Transverse colon (tissue), 4 donors: ENCODE measurements around the gene ENDOV. TPM values are rescaled to one million over a fixed set of nuclear protein-coding genes. Genes with fewer than 3 reads are reported as not detected.

ENCODE experiments used
- DNase-seq: peaks from one replicate; pipeline ENCODE4 v3.0.0-alpha.2; 2019
- H3K27ac ChIP-seq, 4 donors: fragments of 200-600 bp; sonication (generic); 2 replicates each; pipeline ENCODE4 v1.5.1; 2016 to 2018; ENCODE audit warnings: inconsistent platforms in 4 of 4
- H3K27me3 ChIP-seq: fragments of 200-600 bp; sonication (generic); 2 replicates; pipeline ENCODE4 v1.5.1; 2017; ENCODE audit warnings: inconsistent platforms
- H3K36me3 ChIP-seq, 4 donors: fragments of 200-600 bp; sonication (generic); 2 replicates each; pipeline ENCODE4 v1.5.1; 2017 to 2019; ENCODE audit warnings: inconsistent platforms in 4 of 4
- H3K4me1 ChIP-seq, 4 donors: fragments of 200-600 bp; sonication (generic); 2 replicates each; pipeline ENCODE4 v1.5.1; 2017 to 2020; ENCODE audit warnings: inconsistent platforms in 4 of 4
- H3K4me3 ChIP-seq, 4 donors: fragments of 200-600 bp; sonication (generic); 1 replicate in 1 of 4; 2 replicates in 3 of 4; pipeline versions ENCODE4 v1.5.1 to v1.6.1; 2017 to 2019; ENCODE audit warnings: inconsistent platforms in 4 of 4
- H3K9me3 ChIP-seq, 2 donors: fragments of 200-600 bp; sonication (generic); 2 replicates each; pipeline ENCODE4 v1.5.1; 2017 to 2019; ENCODE audit warnings: inconsistent platforms in 2 of 2
- EP300 ChIP-seq: sonication (generic); formaldehyde crosslinking; IDR thresholded peaks from one replicate; pipeline ENCODE4 v1.6.1; 2017; ENCODE audit warnings: antibody characterized with exemption, low read depth
- POLR2A ChIP-seq: fragments of 450-650 bp; IDR thresholded peaks from one replicate; pipeline ENCODE4 v1.6.1; 2016; ENCODE audit warnings: antibody characterized with exemption, mild to moderate bottlenecking, moderate library complexity
- POLR2AphosphoS5 ChIP-seq, 3 donors: sonication (generic); formaldehyde crosslinking; IDR thresholded peaks; one replicate each; pipeline ENCODE4 v1.6.1; 2016; ENCODE audit warnings: antibody characterized with exemption in 3 of 3
- WGBS, 2 donors: methylation state at CpG; one replicate each; pipeline ENCODE4 v1.1.5; 2018; ENCODE audit warnings: low coverage in 1 of 2; 5-methylcytosine and 5-hydroxymethylcytosine counted together
- in situ Hi-C, 4 donors: fragments of 200-750 bp; cut with MboI; loops; one replicate each; pipeline versions ENCODE4 v1.15.0 to v1.15.1; 2017; ENCODE audit warnings: low sequenced_read_pairs in 3 of 4, low pct_ligation_motif_present in 1 of 4, low pct_unique_long_range_greater_than_20kb in 1 of 4
- intact Hi-C: fragments of 100-400 bp; cut with DNase I; formaldehyde crosslinking; loops from one replicate; pipeline ENCODE4 v1.15.1; 2023; ENCODE audit warnings: low total_unique reads
- total RNA-seq, 4 donors: library from RNA; depleted of rRNA; stranded (reverse); fragments of >200 nt; gene quantifications; one replicate each; pipeline ENCODE4 v1.1.0, GENCODE V29; 2016
- TF ChIP-seq, protein P1 (sequence below), 5 experiments: fragments of 200-600 bp in 3 of 5; fragments of 450-650 bp in 2 of 5; sonication (generic) in 3 of 5; IDR thresholded peaks; 1 replicate in 2 of 5; 2 replicates in 3 of 5; pipeline ENCODE4 v1.5.1; 2016 to 2017; ENCODE audit warnings: antibody characterized with exemption in 5 of 5, inconsistent platforms in 3 of 5, mild to moderate bottlenecking in 2 of 5, moderate library complexity in 1 of 5

The ENDOV gene
- total RNA-seq, 4 donors from 2014 or later, result 14.9 to 26.9 (median 19.9) TPM

DNA sequence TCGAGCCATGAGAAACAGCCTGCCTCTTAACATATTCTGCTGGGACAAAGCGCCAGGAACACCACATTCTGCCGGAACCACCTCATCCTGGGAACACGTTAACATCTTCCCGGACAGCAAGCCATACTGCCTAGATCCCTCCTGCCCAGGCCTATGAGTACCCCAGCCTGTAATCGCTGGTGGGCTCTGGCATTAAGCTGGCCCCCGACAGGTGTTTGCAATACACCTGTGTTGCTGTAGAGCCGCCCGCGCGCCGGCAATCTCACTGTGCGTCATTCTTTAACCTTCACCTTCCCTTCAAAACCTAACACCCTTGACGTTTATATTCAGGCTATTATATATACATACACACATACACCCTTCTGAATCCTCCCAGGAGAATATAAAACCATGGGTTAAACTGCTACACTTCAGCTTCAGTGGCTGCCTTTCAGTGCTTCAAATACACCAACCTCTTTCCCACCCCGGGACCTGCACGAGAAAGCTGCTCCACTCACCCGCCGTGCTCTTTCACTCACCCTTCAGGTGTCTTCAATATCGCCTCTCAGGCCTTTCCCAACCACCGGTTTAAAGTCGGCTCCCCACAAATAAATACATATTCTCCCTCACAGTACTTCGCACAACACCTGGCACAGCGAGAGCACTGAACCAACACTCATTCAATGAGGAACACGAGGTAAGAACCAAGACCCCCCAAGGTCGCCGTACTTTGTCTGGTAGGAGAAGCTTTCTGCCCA is 1.0 kb upstream of the ENDOV start:
- peaks cover 12% of the 10 kb centered on the region for H3K27me3 ChIP-seq
- H3K27ac ChIP-seq, result no peak overlapping the region
- 18 to 37% methylated on average over 6 to 26 of the region's 26 CpGs for WGBS, 2 donors
- no peak for DNase-seq
- intact Hi-C loops, result no loop called here
- no peaks in the 10 kb centered on the region for H3K36me3 ChIP-seq
- peak overlapping the region in 3 of 4 donors; percentile 68 to 93 (median 82) for H3K4me3 ChIP-seq
- no peaks in the 10 kb centered on the region for H3K9me3 ChIP-seq
- in situ Hi-C loops, result no loop called here
- peaks cover 0 to 24% (median 15%) of the 10 kb centered on the region in 4 donors for H3K4me1 ChIP-seq
- no peak for TF ChIP-seq POLR2A
- no peak for TF ChIP-seq POLR2AphosphoS5 (IDR thresholded peaks at IDR 0.05)
- TF ChIP-seq, protein P1, sequence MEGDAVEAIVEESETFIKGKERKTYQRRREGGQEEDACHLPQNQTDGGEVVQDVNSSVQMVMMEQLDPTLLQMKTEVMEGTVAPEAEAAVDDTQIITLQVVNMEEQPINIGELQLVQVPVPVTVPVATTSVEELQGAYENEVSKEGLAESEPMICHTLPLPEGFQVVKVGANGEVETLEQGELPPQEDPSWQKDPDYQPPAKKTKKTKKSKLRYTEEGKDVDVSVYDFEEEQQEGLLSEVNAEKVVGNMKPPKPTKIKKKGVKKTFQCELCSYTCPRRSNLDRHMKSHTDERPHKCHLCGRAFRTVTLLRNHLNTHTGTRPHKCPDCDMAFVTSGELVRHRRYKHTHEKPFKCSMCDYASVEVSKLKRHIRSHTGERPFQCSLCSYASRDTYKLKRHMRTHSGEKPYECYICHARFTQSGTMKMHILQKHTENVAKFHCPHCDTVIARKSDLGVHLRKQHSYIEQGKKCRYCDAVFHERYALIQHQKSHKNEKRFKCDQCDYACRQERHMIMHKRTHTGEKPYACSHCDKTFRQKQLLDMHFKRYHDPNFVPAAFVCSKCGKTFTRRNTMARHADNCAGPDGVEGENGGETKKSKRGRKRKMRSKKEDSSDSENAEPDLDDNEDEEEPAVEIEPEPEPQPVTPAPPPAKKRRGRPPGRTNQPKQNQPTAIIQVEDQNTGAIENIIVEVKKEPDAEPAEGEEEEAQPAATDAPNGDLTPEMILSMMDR (IDR thresholded peaks at IDR 0.05), result no peak
- no peak for TF ChIP-seq EP300

GRCh38 chr17:80414508-80414802 is 512 bp upstream of the ENDOV start:
- 1% methylated on average over 15 of the region's 15 CpGs; no CpG with 5 or more reads in 1 of the 2 donors for WGBS, 2 donors
- DNase-seq, result no peak
- H3K36me3 ChIP-seq, result no peaks in the 10 kb centered on the region
- H3K27me3 ChIP-seq, result peaks cover 11% of the 10 kb centered on the region
- TF ChIP-seq POLR2A (no peak), POLR2AphosphoS5 (IDR thresholded peaks at IDR 0.05) (no peak), EP300 (no peak)
- TF ChIP-seq, protein P1 (IDR thresholded peaks at IDR 0.05), result no peak
- H3K4me1 ChIP-seq, result peaks cover 0 to 24% (median 15%) of the 10 kb centered on the region in 4 donors
- in situ Hi-C loops (no loop called here), intact Hi-C loops (no loop called here)
- no peaks in the 10 kb centered on the region for H3K9me3 ChIP-seq
- peak overlapping the region; percentile 61 to 93 (median 75) for H3K4me3 ChIP-seq
- H3K27ac ChIP-seq, result peak overlapping the region; percentile 93 to 96 (median 94)

DNA sequence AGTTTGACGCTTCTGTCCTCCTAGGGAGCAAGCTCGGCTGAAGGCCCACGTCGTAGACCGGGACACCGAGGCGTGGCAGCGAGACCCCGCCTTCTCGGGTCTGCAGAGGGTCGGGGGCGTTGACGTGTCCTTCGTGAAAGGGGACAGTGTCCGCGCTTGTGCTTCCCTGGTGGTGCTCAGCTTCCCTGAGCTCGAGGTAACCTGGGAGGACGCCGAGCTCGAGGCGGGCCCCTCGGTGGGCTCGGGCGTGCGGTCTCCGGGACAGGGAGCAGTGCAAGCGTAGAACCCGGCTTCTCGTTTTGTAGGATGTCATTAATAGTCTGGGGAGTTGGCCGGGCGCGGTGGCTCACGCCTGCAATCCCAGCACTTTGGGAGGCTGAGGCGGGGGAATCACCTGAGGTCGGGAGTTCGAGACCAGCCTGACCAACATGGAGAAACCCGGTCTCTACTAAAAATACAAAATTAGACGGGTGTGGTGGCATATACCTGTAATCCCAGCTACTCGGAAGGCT is 715 bp downstream of the ENDOV start:
- H3K27ac ChIP-seq, result peak overlapping the region; percentile 93 to 96 (median 94)
- in situ Hi-C loops, result no loop called here
- intact Hi-C loops, result no loop called here
- H3K27me3 ChIP-seq, result peaks cover 11% of the 10 kb centered on the region
- H3K36me3 ChIP-seq, result no peaks in the 10 kb centered on the region
- 9 to 43% methylated on average over 2 to 35 of the region's 39 CpGs for WGBS, 2 donors
- peaks cover 0 to 24% (median 15%) of the 10 kb centered on the region in 4 donors for H3K4me1 ChIP-seq
- DNase-seq, result no peak
- H3K9me3 ChIP-seq, result no peaks in the 10 kb centered on the region
- TF ChIP-seq POLR2A (peak; percentile 1), POLR2AphosphoS5 (IDR thresholded peaks at IDR 0.05) (no peak)
- peak overlapping the region; percentile 61 to 93 (median 75) for H3K4me3 ChIP-seq

GRCh38 chr17:80416260-80416939 is 1.4 kb downstream of the ENDOV start:
- in situ Hi-C loops, result no loop called here
- 82 to 91% methylated on average over 6 to 7 of the region's 7 CpGs for WGBS, 2 donors

More at GRCh38 chr17:80416260-80416939, 1.4 kb downstream of the ENDOV start:
- Histone ChIP-seq H3K4me3 (peak overlapping the region in 2 of 4 donors; percentile 82 to 93), H3K9me3 (no peaks in the 10 kb centered on the region), H3K36me3 (no peaks in the 10 kb centered on the region), H3K27me3 (peaks cover 11% of the 10 kb centered on the region), H3K4me1 (peaks cover 0 to 24% (median 15%) of the 10 kb centered on the region in 4 donors), H3K27ac (no peak overlapping the region)
- intact Hi-C loops, result no loop called here
- no peak for DNase-seq
- TF ChIP-seq, protein P1 (IDR thresholded peaks at IDR 0.05), result no peak
- TF ChIP-seq POLR2A, result no peak
